OCI-LY7 (cell line): ENCODE data around the gene FSIP1.

Experiments
- CTCF ChIP-seq: fragments of 200-600 bp; sonication (generic); conservative IDR thresholded peaks from 2 replicates; pipeline ENCODE4 v1.5.1; 2014; ENCODE audit warnings: mild to moderate bottlenecking, antibody characterized with exemption, low read length, moderate library complexity, mixed read lengths
- EZH2phosphoT487 ChIP-seq: fragments of 200-600 bp; sonication (generic); IDR thresholded peaks from 2 replicates; pipeline ENCODE4 v1.6.1; 2018; ENCODE audit warnings: low read depth, borderline replicate concordance, mild to moderate bottlenecking, mixed run types, antibody characterized with exemption, low read length, moderate library complexity, mixed read lengths

GRCh38 chr15:39738998-39739397 is 43.6 kb downstream of the FSIP1 start:
- TF ChIP-seq CTCF (no peak), EZH2phosphoT487 (no peak)
